ENCODE results near the gene POU1F1. TPM values are rescaled to one million over a fixed set of nuclear protein-coding genes. Genes with fewer than 3 reads are reported as not detected.

POU1F1 gene, protein sequence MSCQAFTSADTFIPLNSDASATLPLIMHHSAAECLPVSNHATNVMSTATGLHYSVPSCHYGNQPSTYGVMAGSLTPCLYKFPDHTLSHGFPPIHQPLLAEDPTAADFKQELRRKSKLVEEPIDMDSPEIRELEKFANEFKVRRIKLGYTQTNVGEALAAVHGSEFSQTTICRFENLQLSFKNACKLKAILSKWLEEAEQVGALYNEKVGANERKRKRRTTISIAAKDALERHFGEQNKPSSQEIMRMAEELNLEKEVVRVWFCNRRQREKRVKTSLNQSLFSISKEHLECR
- total RNA-seq (2022; extraction: Qiagen RNA extraction; ENCODE audit: low read depth), result not detected in 5 replicates

DNA sequence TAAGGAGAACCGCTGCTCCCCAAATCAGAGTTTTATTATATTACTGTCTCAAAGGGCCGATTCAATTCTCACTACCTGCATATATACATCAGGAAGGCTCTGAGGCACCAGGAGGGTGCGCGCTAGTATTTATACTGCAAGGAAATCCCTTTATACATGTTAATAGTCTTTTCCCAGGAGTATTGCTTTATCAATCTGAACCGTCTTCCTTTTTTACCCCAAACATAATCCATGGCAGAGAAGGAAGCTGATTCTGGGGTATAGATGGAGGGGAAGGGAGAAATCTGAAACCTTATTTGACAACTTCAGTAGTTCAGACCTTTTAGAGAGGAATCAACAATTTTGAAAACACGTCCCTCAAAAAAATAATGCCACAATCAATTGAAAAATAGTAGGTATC lies at the start of gene POU1F1:
POU1F1 (minus strand) TSS at position 101 of the 400 bp plus-strand sequence. CDS start 122 bp downstream, outside the sequence.

GRCh38 chr3:87227104-87227834 lies 49.1 kb downstream of the POU1F1 start, which contains the start of gene CHMP2B:
Gene CHMP2B, plus strand, starts transcription at chr3:87227309. Its CDS starts 214 bp downstream, at chr3:87227523.

Other genes starting within 250 kb of the POU1F1 start
- gene CHMP2B, start 49.3 kb downstream of the POU1F1 start, total RNA-seq (2022; extraction: Qiagen RNA extraction; ENCODE audit: low read depth), result 76.8 to 95.8 TPM (median 85.8 TPM) in 5 replicates

Measured in A549 treated with RU486 at 1 μM for 4 hours (cell line).